Right lobe of liver (tissue), 6 donors: ENCODE measurements around the gene HOXB3. TPM values are rescaled to one million over a fixed set of nuclear protein-coding genes. Genes with fewer than 3 reads are reported as not detected.

ENCODE experiments used
- ATAC-seq, 4 donors: fragments of 200-7000 bp; cut with Tn5 transposase; one replicate each; pipeline ENCODE4 v1.9.1; 2020; ENCODE audit warnings: mild to moderate bottlenecking in 4 of 4, moderate library complexity in 4 of 4
- DNase-seq, 3 donors: peaks; one replicate each; pipeline ENCODE4 v3.0.0-alpha.2; 2020
- H3K27ac ChIP-seq, 3 donors: fragments of 200-600 bp; one replicate each; pipeline ENCODE4 v1.8.0; 2022
- H3K27me3 ChIP-seq, 2 donors: fragments of 200-600 bp; one replicate each; pipeline ENCODE4 v1.8.0; 2022
- H3K36me3 ChIP-seq, 4 donors: fragments of 200-600 bp; sonication (generic) in 1 of 4; one replicate each; pipeline versions ENCODE4 v1.5.1 to v1.8.0; 2017 to 2022; ENCODE audit warnings: control low read depth in 1 of 4
- H3K4me1 ChIP-seq, 4 donors: fragments of 200-600 bp; sonication (generic) in 1 of 4; one replicate each; pipeline versions ENCODE4 v1.5.1 to v1.8.0; 2017 to 2022; ENCODE audit warnings: control low read depth in 1 of 4
- H3K4me3 ChIP-seq, 3 donors: fragments of 200-600 bp; one replicate each; pipeline ENCODE4 v1.8.0; 2022
- H3K9me3 ChIP-seq, 4 donors: fragments of 200-600 bp; sonication (generic) in 1 of 4; one replicate each; pipeline versions ENCODE4 v1.5.1 to v1.8.0; 2017 to 2022; ENCODE audit warnings: control low read depth in 1 of 4
- CTCF ChIP-seq, 4 donors: fragments of 200-600 bp in 3 of 4; fragments of 450-650 bp in 1 of 4; IDR thresholded peaks; one replicate each; pipeline versions ENCODE4 v1.5.1 to v1.8.0; 2016 to 2022; ENCODE audit warnings: antibody characterized with exemption in 4 of 4, mild to moderate bottlenecking in 2 of 4
- POLR2A ChIP-seq: fragments of 450-650 bp; IDR thresholded peaks from one replicate; pipeline ENCODE4 v1.6.1; 2017; ENCODE audit warnings: antibody characterized with exemption, mild to moderate bottlenecking
- WGBS: methylation state at CpG from one replicate; pipeline ENCODE4 v1.1.6; 2018; ENCODE audit warnings: low coverage, low lambda C conversion rate; ENCODE audit not compliant: insufficient coverage; ENCODE audit errors: missing lambda C conversion rate; 5-methylcytosine and 5-hydroxymethylcytosine counted together
- intact Hi-C, 2 donors: fragments of 100-400 bp; cut with DNase I; formaldehyde crosslinking; loops; one replicate each; pipeline versions ENCODE4 v1.11.2 to v1.14.1; 2022
- total RNA-seq, 6 experiments: library from RNA; depleted of rRNA in 2 of 6; stranded (reverse); fragments of >200 nt in 2 of 6; fragmentation: NEBNext Ultra II Directional in 3 of 6; extraction: Animal tissue kit (Norgen Biotek cat#: 25700) in 3 of 6; gene quantifications; one replicate each; pipeline versions ENCODE4 v1.1.0 to v1.2.4, GENCODE V29; 2016 to 2023
- donor health status: DM: no; HTN: yes; CAD: no.
- donor health status: DM: no; HTN: no; CAD: no.
- donor health status: DM: no; HTN: no; CAD: no.
- donor health status: DM: no; HTN: yes; CAD: no.
- donor health status: DM: no; HTN: yes; CAD: no.

HOXB3 gene
- total RNA-seq, 6 experiments from 2014 or later, result 0.99 to 3.2 (median 2.6) TPM

- Histone ChIP-seq H3K27ac (no peak overlapping the region), H3K27me3 (peaks cover 0 to 9% of the 10 kb centered on the region in 2 donors), H3K36me3 (no peaks in the 10 kb centered on the region), H3K4me3 (no peak overlapping the region), H3K9me3 (no peaks in the 10 kb centered on the region), H3K4me1 (no peaks in the 10 kb centered on the region)
- 34% methylated on average over 5 of the region's 5 CpGs for WGBS
- TF ChIP-seq POLR2A (no peak), CTCF (IDR thresholded peaks at IDR 0.05) (no peak)
- no peak for ATAC-seq
- DNase-seq, result no peak
- intact Hi-C loops, result no loop called here
Observed at GRCh38 chr17:48562934-48563333, 27.1 kb downstream of the HOXB3 start.

- Histone ChIP-seq H3K4me1 (no peaks in the 10 kb centered on the region), H3K27me3 (peaks cover 0 to 9% of the 10 kb centered on the region in 2 donors), H3K36me3 (no peaks in the 10 kb centered on the region), H3K9me3 (no peaks in the 10 kb centered on the region), H3K27ac (no peak overlapping the region), H3K4me3 (no peak overlapping the region)
- 21% methylated on average over 15 of the region's 15 CpGs for WGBS
- TF ChIP-seq POLR2A (no peak), CTCF (IDR thresholded peaks at IDR 0.05) (no peak)
- DNase-seq (no peak), ATAC-seq (no peak)
- intact Hi-C loops, result no loop called here
Observed at GRCh38 chr17:48561884-48562810, 27.9 kb downstream of the HOXB3 start.

- intact Hi-C loops, result no loop called here
- H3K36me3 ChIP-seq, result no peaks in the 10 kb centered on the region
- WGBS, result 27% methylated on average over 6 of the region's 14 CpGs
- ATAC-seq (peak in 1 of 4 donors; percentile 8), DNase-seq (no peak)
- H3K27me3 ChIP-seq, result peaks cover 0 to 9% of the 10 kb centered on the region in 2 donors
- peak overlapping the region in 1 of 3 donors; percentile 1 for H3K27ac ChIP-seq
- TF ChIP-seq POLR2A (no peak), CTCF (IDR thresholded peaks at IDR 0.05) (no peak)
- no peaks in the 10 kb centered on the region for H3K9me3 ChIP-seq
- no peaks in the 10 kb centered on the region for H3K4me1 ChIP-seq
- no peak overlapping the region for H3K4me3 ChIP-seq
Observed at GRCh38 chr17:48559840-48560817, 29.9 kb downstream of the HOXB3 start.

- H3K4me3 ChIP-seq, result no peak overlapping the region
- H3K9me3 ChIP-seq, result no peaks in the 10 kb centered on the region
- DNase-seq (no peak), ATAC-seq (no peak)
- no peaks in the 10 kb centered on the region for H3K36me3 ChIP-seq
- TF ChIP-seq POLR2A, result no peak
- TF ChIP-seq CTCF (IDR thresholded peaks at IDR 0.05), result no peak
- H3K27me3 ChIP-seq, result peaks cover 0 to 9% of the 10 kb centered on the region in 2 donors
- intact Hi-C loops, result no loop called here
- WGBS, result 25% methylated on average over 16 of the region's 16 CpGs
- H3K4me1 ChIP-seq, result no peaks in the 10 kb centered on the region
- peak overlapping the region in 1 of 3 donors; percentile 1 for H3K27ac ChIP-seq
Observed at GRCh38 chr17:48559122-48559839, 30.8 kb downstream of the HOXB3 start.
